WI38 (cell line): ENCODE data around the gene SLC38A1.

Source experiments
- H3K4me3 ChIP-seq: 2 replicates; pipeline ENCODE4 v1.5.1; 2011; ENCODE audit warnings: low read depth, mild to moderate bottlenecking, control low read depth, low read length
- CTCF ChIP-seq: IDR thresholded peaks from 2 replicates; pipeline ENCODE4 v1.5.1; 2012; ENCODE audit warnings: low read depth, mild to moderate bottlenecking, control low read depth, low read length

The SLC38A1 gene

GRCh38 chr12:46268583-46269428, at the start of gene SLC38A1:
TSS of gene SLC38A1 (minus strand) at chr12:46269043. CDS start at chr12:46239800, 29,243 bp downstream.
- H3K4me3 ChIP-seq = peak within 1 kb of the TSS; percentile 91
- TF ChIP-seq CTCF = no peak

- TF ChIP-seq CTCF = no peak
- H3K4me3 ChIP-seq = no peak overlapping the region
Measured at GRCh38 chr12:46318037-46318436, 49.2 kb upstream of the SLC38A1 start.

GRCh38 chr12:46304070-46304469, 35.2 kb upstream of the SLC38A1 start:
- no peak overlapping the region for H3K4me3 ChIP-seq
- TF ChIP-seq CTCF = no peak

- TF ChIP-seq CTCF = peak; percentile 33; the same call in 1 of the 2 replicates
- no peak overlapping the region for H3K4me3 ChIP-seq
Measured at GRCh38 chr12:46303039-46303666, 34.3 kb upstream of the SLC38A1 start.

GRCh38 chr12:46300910-46301309, 32.1 kb upstream of the SLC38A1 start:
- no peak overlapping the region for H3K4me3 ChIP-seq

GRCh38 chr12:46299851-46300250, 31.0 kb upstream of the SLC38A1 start:
- TF ChIP-seq CTCF = no peak

More at GRCh38 chr12:46300910-46301309, 32.1 kb upstream of the SLC38A1 start:
- no peak for TF ChIP-seq CTCF

GRCh38 chr12:46298261-46298660, 29.4 kb upstream of the SLC38A1 start:
- no peak for TF ChIP-seq CTCF

More at GRCh38 chr12:46299851-46300250, 31.0 kb upstream of the SLC38A1 start:
- H3K4me3 ChIP-seq = no peak overlapping the region

More at GRCh38 chr12:46298261-46298660, 29.4 kb upstream of the SLC38A1 start:
- no peak overlapping the region for H3K4me3 ChIP-seq
